GM21786 (cell line): ENCODE data around the gene NEU1.
A peak's percentile ranks its signal among the peaks of the same experiment; 100 is the strongest.
"Not testable (repeated sequence)": the region's sequence is repeated elsewhere in the genome, so short reads cannot be mapped to it uniquely, and the experiment has no call there.

Experiments
- ATAC-seq: cut with Tn5 transposase; IDR thresholded peaks from one replicate; pipeline ENCODE4 v1.9.1; 2021; ENCODE audit not compliant: unreplicated experiment

Gene NEU1

DNA sequence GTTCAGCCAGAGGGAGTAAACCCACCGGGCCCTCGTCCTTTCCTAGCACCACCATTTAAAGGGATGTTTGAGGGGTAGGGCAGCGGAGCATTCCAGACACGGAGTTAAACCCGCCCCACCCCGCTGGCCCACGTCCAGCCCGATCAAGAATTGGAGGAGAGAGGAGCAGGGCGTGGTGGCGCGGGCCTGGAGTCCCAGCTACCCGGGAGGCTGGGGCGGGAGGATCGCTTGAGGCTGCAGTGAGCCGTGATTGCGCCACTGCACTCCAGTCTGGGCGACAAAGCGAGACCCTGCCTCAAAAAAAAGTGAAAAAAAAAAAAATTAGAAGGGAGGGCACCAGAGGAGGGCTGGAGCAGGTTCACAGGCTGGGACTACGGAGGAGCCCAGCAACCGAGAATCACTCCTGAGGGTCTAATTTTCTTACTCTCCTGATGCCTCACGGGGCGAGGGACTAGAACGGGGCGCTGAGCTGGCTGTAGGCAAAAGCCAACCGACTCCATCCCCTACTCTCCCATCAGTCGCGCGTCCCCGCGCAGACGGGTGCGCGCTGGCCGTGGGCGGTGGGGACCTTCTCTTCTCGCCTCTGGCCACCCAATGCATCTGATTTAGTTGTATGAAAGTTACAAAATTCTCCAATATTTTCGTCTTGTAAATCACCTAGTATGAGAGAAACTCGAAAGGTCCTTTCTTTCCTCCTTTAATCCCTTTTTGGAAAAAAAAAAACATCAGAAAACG, 41.2 kb downstream of the NEU1 start:
- peak; percentile 23 for ATAC-seq

DNA sequence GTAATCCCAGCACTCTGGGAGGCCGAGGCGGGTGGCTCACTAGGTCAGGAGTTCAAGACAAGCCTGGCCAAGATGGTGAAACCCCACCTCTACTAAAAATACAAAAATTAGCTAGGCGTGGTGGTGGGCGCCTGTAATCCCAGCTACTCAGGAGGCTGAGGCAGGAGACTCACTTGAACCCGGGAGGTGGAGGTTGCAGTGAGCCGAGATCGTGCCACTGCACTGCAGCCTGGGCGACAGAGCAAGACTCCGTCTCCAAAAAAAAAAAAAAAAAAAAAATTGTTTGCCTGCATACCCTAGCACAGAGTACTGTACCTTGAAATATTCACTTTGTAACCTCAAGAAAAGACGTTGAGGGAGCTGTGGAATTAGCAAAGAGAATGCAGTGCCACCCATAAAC, 42.2 kb downstream of the NEU1 start:
- ATAC-seq: not testable (repeated sequence)

DNA sequence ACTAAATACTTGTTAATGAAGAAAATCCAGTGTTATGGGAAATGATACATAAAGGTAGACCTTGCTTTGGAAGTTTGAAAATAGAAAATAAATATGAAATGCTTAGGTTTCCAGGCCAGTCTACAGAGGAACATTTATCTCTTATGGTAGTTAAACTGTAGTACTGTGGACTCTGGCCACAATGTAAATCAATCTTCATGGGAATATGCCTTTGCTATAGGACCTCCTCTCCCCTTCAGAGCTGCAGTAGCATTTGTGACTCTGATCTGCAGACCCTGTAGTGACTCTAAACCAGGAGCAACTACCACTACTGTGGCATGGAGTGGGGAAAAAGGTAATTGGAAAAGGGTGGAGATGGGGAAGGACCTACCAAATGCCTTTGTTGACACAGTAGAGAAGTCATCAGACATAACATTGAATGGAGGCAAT, 42.7 kb downstream of the NEU1 start:
- no peak for ATAC-seq

DNA sequence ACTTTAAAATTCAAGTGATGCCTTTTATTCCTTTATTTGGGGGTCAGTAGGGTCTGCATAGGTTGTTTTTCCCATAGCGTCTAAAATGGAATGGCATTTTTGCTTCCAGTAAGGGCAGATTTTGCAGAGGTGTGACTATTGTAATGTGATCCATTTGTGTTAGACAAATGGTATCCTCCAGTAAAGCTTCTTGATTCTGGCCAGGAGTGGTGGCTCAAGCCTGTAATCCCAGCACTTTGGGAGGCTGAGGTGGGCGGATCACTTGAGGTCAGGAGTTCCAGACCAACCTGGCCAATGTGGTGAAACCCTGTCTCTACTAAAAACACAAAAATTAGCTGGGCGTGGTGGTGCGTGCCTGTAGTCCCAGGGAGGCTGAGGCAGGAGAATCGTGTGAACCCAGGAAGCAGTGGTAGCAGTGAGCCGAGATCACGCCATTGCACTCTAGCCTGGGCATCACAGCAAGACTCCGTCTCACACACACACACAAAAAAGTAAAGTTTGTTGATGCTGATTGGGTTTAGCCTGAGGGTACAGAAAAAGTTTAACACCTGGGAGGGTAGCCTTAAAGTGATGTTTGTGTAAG, 44.6 kb downstream of the NEU1 start:
- not testable (repeated sequence) for ATAC-seq

DNA sequence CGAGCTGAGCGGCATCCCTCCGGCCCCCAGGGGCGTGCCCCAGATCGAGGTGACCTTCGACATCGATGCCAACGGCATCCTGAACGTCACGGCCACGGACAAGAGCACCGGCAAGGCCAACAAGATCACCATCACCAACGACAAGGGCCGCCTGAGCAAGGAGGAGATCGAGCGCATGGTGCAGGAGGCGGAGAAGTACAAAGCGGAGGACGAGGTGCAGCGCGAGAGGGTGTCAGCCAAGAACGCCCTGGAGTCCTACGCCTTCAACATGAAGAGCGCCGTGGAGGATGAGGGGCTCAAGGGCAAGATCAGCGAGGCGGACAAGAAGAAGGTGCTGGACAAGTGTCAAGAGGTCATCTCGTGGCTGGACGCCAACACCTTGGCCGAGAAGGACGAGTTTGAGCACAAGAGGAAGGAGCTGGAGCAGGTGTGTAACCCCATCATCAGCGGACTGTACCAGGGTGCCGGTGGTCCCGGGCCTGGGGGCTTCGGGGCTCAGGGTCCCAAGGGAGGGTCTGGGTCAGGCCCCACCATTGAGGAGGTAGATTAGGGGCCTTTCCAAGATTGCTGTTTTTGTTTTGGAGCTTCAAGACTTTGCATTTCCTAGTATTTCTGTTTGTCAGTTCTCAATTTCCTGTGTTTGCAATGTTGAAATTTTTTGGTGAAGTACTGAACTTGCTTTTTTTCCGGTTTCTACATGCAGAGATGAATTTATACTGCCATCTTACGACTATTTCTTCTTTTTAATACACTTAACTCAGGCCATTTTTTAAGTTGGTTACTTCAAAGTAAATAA, 45.3 kb downstream of the NEU1 start:
- not testable (repeated sequence) for ATAC-seq

DNA sequence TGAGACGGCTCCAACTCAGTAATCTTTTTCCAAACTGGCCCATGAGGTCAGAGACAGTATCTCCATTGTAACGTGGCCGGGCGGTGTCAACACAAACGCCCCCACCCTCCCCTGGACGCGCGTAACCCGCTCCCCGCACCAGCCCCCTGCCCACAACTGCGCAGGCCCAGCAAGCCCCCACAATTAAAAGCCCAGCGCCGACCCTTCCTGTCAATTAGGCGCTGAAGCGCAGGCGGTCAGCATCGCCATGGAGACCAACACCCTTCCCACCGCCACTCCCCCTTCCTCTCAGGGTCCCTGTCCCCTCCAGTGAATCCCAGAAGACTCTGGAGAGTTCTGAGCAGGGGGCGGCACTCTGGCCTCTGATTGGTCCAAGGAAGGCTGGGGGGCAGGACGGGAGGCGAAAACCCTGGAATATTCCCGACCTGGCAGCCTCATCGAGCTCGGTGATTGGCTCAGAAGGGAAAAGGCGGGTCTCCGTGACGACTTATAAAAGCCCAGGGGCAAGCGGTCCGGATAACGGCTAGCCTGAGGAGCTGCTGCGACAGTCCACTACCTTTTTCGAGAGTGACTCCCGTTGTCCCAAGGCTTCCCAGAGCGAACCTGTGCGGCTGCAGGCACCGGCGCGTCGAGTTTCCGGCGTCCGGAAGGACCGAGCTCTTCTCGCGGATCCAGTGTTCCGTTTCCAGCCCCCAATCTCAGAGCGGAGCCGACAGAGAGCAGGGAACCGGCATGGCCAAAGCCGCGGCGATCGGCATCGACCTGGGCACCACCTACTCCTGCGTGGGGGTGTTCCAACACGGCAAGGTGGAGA, 47.4 kb downstream of the NEU1 start, which contains the start of the genes HSPA1A and HSPA1L:
Gene HSPA1A (plus strand): TSS at position 519 of the 814 bp plus-strand sequence. CDS start 214 bp downstream, at position 733.
Gene HSPA1L (minus strand): TSS at position 259 of the 814 bp plus-strand sequence. CDS start 3,311 bp downstream, outside the sequence.
- ATAC-seq: peak; percentile 36

DNA sequence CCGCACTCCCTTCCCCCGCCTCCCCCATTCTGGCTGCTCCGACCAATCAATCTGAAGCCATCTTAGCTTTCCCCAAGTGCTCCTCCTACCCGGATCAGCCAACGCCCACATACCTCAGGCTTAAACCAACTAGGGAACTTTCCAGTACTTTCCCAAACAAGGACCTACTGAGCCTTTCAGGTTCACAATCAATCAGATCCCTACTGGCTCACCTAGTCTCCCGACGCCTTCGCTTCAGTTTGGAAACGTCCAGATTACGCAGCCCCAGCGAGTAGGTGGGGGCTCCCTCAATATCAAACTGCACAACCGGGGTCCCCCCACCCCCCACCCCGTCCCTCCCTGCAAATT, 48.0 kb downstream of the NEU1 start:
- peak; percentile 29 for ATAC-seq

DNA sequence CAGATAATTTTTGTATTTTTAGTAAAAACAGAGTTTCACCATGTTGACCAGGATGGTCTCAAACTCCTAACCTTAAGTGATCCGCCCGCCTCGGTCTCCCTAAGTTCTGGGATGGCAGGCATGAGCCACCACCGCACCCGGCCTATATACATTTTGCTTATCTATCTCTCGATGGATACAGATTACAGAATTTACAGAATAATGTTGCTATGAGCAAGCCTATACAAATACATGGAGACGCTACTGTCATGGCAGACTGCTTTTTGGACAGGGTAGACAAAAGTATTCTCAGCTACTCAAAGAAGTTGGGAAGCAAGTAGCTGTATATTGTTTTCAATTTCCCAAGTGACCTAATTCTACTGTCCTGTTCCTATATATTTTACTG, 49.2 kb downstream of the NEU1 start:
- no peak for ATAC-seq

DNA sequence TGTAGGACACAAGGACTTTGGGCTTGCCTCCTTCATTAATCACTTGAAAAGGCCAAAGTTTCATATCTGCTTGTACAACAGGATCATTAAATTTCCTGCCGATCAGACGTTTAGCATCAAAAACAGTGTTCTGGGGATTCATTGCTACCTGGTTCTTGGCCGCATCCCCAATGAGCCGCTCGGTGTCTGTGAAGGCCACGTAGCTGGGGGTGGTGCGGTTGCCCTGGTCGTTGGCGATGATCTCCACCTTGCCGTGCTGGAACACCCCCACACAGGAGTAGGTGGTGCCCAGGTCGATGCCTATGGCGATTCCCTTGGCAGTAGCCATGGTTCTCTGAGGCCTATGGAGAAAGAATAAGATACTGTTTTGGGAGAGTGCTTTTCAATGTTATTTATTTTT, 51.0 kb downstream of the NEU1 start:
- ATAC-seq: no peak

DNA sequence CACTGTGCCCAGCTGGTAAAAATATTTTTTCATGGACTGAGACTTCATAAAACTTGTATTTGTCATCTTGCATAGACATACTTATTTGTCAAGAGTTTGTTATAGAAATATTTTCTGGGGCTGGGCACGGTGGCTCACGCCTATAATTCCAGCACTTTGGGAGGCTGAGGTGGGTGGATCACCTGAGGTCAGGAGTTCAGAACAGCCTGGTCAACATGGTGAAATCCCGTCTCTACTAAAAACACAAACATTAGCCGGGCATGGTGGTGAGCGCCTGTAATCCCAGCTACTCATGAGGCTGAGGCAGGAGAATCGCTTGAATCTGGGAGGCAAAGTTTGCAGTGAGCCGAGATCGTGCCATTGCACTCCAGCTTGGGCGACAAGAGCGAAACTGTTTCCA, 54.0 kb downstream of the NEU1 start:
- ATAC-seq: not testable (repeated sequence)
